Measurements from ENCODE around the gene CEL.

DNA sequence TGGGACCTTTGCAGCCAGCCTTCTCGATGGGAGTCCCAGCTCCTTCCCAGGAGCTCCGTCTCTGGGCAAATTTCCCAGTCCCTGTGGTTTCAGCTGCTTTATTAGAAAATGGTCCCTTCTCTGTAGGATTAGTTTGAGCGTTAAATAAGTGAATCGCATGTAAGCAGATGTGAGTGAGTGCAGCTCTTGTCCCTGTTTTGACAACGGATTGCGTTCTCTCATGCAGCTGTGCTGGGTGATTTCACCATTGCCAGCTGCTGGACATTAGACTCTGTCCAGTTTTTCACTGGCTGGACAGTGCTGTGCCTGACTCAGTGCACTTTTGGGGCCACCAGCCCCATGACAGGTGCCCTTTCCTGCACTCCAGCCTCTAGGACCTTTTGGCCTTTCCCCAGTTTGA is 11.6 kb upstream of the CEL start:
- TF ChIP-seq, protein P1, sequence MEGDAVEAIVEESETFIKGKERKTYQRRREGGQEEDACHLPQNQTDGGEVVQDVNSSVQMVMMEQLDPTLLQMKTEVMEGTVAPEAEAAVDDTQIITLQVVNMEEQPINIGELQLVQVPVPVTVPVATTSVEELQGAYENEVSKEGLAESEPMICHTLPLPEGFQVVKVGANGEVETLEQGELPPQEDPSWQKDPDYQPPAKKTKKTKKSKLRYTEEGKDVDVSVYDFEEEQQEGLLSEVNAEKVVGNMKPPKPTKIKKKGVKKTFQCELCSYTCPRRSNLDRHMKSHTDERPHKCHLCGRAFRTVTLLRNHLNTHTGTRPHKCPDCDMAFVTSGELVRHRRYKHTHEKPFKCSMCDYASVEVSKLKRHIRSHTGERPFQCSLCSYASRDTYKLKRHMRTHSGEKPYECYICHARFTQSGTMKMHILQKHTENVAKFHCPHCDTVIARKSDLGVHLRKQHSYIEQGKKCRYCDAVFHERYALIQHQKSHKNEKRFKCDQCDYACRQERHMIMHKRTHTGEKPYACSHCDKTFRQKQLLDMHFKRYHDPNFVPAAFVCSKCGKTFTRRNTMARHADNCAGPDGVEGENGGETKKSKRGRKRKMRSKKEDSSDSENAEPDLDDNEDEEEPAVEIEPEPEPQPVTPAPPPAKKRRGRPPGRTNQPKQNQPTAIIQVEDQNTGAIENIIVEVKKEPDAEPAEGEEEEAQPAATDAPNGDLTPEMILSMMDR (conservative IDR thresholded peaks at IDR 0.05 in 1 of 2, IDR thresholded peaks at IDR 0.05 in 1 of 2; ENCODE audit: low read depth in 1 of 2, low read length in 2 of 2) = no peak
- TF ChIP-seq EZH2 (IDR thresholded peaks at IDR 0.05; ENCODE audit: low read length, missing control alignments) = no peak

All from fibroblast of lung (primary cell).